ENCODE data around the gene KYNU.
"Not testable (repeated sequence)": the region's sequence is repeated elsewhere in the genome, so short reads cannot be mapped to it uniquely, and the experiment has no call there.

Gene KYNU

DNA sequence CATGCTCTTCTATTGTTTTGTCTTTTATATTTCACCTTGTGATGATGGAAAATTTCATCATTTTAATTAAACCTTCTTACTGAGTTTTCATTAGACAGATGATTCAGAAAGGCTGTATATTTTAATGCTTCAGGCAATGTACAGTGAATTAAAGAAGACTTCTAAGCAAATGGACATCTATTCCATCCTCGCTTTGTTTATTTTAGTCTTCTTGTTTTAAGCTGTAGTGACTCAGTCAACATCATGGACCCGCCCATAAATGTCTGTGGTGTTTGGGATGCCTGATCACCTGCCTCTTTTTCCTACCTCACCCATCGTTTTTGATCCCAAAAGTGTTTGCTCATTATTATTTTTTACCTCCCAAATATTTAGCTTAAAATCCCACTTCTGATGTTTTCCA, 43.1 kb downstream of the KYNU start:
- no peak for DNase-seq

- DNase-seq: no peak
Observed at GRCh38 chr2:142926445-142926844, 49.0 kb downstream of the KYNU start.

DNA sequence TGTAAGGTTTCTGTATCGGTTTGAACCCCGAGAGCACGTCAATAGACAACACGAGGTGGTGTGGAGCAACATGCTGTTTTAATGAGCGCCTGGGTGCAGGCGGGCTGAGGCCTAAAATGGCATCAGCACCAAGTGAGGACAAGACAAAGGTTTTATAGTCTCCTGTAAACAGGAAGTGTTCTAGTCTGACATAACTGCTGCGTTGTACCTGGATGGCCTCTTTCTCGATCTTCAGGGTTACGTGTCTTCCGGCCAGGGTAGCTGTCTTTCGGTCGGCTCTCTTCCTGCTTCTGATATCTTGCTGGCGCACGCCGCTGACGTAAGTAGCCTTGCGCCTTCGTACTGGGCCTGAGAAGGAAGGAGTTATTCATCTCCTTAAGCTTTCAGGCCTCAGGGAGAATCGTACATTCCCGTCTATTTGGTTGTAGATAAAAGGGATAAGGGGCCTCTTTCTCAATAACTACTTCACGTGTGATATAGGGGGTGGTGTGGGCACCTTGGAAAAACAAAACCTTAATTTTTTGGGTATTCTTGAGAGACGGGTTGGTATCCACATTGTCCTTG, 53.5 kb downstream of the KYNU start:
- DNase-seq: no peak

GRCh38 chr2:142933916-142934315, 56.5 kb downstream of the KYNU start:
- DNase-seq: no peak

GRCh38 chr2:142935563-142936089, 58.2 kb downstream of the KYNU start:
- DNase-seq: no peak

DNA sequence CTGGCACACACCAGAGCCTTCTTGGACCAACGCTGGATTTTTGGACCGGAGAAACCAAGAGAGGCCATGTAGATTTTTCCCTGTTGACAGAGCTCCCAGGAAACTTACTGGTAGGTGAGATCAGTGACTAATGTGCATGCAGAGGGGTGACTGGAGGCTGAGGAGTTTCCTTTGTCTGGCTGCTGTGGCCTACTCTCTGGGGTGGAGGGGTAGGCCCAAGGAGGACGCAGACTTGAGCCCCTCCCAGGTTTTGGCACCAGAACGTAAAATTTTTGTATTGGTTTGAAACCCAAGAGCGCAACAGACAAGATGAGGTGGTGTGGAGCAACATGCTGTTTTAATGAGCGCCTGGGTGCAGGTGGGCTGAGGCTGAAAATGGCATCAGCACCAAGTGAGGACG, 59.2 kb downstream of the KYNU start:
- DNase-seq: no peak

DNA sequence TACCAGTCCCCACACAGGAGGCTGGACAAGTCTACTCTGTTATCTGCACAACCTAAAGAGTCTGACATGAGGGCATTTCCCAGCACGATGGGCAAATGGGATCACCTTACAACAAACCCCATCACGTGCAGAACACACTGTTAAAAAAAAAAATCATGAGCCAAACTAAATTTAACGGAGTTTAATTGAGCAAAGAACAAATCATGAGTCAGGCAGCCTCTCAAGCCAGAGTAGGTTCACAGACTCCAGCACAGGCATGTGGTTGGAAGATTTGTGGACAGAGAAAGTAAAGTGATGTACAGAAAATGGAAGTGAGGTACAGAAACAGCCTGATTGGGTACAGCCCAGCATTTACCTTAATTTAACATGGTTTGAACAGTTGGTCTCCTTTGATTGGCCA, 59.9 kb downstream of the KYNU start:
- no peak for DNase-seq

- DNase-seq: no peak
Observed at GRCh38 chr2:142938240-142938639, 60.8 kb downstream of the KYNU start.

GRCh38 chr2:142940606-142941223, 63.3 kb downstream of the KYNU start:
- DNase-seq: no peak

DNA sequence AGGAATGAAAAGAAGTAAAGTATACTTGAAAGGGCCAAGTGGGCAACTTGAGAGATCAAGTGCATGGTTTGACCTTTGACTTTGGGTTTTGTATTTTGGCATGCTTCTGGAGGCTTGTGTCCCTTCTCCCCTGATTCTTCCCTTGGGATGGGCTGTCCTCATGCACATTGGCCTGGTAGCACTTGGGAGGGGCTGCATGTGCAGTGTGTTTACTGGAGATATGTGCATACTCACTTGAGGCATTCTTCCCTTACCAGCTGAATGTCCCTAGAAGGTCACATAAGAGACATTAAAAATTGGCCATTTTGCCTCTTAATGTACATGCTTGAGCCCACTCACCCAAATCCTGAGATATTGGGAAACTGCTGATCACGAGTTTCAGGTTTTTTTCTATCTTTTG, 65.2 kb downstream of the KYNU start:
- no peak for DNase-seq

DNA sequence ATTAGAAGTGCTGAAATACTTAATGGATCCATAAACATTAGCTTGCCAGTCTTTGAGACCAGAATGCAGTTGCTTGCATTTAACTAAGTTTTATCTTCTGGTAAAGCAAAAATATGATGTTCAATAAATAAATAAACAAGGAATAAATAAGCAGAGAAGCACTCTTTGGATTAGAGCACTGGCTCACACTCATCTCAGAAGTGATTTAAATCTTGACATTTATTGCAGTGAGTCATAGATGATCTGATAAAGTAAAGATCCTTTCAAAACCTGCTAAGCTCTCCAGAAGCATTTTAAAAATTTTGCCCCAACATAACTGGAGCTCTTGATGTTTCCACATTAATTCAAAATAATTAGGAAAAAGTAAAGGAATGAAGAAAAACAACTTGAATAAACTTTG, 66.8 kb downstream of the KYNU start:
- DNase-seq: no peak

GRCh38 chr2:142944721-142945120, 67.3 kb downstream of the KYNU start:
- no peak for DNase-seq

- DNase-seq: no peak
Observed at GRCh38 chr2:142946941-142947340, 69.5 kb downstream of the KYNU start.

DNA sequence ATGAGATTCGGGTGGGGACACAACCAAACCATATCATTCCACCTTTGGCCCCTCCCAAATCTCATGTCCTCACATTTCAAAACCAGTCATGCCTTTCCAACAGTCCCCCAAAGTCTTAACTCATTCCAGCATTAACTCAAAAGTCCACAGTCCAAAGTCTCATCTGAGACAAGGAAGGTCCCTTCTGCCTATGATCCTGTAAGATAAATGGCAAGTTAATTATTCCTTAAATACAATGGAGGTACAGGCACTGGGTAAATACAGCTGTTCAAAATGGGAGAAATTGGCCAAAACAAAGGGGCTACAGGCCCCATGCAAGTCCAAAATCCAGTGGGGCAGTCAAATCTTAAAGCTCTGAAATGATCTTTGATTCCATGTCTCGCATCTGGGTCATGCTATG, 71.3 kb downstream of the KYNU start:
- DNase-seq: not testable (repeated sequence)

- DNase-seq: not testable (repeated sequence)
Observed at GRCh38 chr2:142950323-142950722, 72.9 kb downstream of the KYNU start.

GRCh38 chr2:142951190-142952007, 73.9 kb downstream of the KYNU start:
- DNase-seq: no peak

GRCh38 chr2:142952018-142952417, 74.6 kb downstream of the KYNU start:
- DNase-seq: no peak

GRCh38 chr2:142952793-142953494, 75.5 kb downstream of the KYNU start:
- no peak for DNase-seq

GRCh38 chr2:142954493-142954892, 77.0 kb downstream of the KYNU start:
- DNase-seq: no peak

- DNase-seq: no peak
Observed at GRCh38 chr2:142957144-142957543, 79.7 kb downstream of the KYNU start.

DNA sequence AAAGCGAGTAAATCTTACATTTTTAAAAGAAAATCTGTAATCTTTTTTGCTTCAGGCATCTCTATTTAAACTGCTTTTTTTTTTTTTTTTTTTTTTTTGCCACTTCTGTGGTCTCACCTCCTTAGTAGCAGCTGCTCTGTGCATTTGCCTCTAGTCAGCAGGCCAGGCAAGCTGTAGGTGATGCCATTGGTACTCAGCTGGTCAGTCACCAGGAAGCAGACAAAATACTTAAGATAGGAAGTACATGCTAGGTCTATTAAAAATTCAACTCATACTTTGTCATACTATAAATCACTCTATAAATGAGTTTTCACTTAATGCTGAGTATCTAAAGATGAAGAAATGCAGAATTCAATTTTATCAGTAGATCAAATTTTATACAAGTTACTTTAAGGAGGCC, 83.7 kb downstream of the KYNU start:
- no peak for DNase-seq

- DNase-seq: no peak
Observed at GRCh38 chr2:142965443-142965842, 88.0 kb downstream of the KYNU start.

DNA sequence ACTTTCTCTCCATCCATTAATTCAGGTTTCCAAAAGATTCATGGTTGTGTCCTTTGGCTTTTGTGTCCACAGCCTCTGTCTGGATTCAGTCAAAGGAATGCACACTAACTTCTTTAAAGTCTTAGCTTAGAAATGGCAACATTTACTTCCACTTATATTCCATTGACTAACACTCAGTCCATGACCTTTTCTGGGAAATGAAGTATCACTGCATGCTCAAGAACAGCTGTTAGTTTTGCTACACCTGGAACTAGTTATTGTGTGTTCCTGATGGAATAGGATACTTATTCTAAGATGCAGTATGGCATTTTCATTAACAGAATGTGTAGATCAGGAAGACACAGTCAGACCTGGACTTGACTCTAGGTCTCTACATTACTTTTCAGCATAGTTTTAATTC, 88.8 kb downstream of the KYNU start:
- DNase-seq: no peak
